ENCODE results near the gene DGLUCY.
A peak's percentile ranks its signal among the peaks of the same experiment; 100 is the strongest.

Gene DGLUCY

DNA sequence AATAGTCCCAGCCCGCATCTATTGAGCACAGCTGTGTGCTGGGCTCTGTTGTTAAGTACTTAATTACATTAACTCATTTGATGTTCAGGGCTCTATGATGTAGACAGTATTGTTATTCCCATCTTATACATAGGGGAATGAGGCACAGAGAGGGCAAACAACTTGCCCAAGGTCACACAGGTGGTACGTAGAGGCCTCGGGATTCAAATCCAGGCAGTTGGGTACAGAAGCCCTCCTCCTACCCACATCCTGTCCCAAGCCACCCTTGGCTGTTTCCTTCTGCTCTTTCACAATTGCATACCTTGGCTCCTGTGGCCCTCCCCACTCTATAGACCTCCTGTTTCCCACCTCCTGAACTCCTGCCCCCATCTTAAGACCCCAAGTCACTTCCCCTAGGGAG is 140.6 kb downstream of the DGLUCY start:
- CTCF ChIA-PET, result no interaction called here
- peak overlapping the region; percentile 87 for H3K27ac ChIP-seq
- no peak for DNase-seq (ENCODE audit: low spot score)
- POLR2A ChIA-PET (ENCODE audit: low non-redundant PET), result no interaction called here
- TF ChIP-seq, protein P1, sequence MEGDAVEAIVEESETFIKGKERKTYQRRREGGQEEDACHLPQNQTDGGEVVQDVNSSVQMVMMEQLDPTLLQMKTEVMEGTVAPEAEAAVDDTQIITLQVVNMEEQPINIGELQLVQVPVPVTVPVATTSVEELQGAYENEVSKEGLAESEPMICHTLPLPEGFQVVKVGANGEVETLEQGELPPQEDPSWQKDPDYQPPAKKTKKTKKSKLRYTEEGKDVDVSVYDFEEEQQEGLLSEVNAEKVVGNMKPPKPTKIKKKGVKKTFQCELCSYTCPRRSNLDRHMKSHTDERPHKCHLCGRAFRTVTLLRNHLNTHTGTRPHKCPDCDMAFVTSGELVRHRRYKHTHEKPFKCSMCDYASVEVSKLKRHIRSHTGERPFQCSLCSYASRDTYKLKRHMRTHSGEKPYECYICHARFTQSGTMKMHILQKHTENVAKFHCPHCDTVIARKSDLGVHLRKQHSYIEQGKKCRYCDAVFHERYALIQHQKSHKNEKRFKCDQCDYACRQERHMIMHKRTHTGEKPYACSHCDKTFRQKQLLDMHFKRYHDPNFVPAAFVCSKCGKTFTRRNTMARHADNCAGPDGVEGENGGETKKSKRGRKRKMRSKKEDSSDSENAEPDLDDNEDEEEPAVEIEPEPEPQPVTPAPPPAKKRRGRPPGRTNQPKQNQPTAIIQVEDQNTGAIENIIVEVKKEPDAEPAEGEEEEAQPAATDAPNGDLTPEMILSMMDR (conservative IDR thresholded peaks at IDR 0.05; ENCODE audit: low read depth), result no peak

DNA sequence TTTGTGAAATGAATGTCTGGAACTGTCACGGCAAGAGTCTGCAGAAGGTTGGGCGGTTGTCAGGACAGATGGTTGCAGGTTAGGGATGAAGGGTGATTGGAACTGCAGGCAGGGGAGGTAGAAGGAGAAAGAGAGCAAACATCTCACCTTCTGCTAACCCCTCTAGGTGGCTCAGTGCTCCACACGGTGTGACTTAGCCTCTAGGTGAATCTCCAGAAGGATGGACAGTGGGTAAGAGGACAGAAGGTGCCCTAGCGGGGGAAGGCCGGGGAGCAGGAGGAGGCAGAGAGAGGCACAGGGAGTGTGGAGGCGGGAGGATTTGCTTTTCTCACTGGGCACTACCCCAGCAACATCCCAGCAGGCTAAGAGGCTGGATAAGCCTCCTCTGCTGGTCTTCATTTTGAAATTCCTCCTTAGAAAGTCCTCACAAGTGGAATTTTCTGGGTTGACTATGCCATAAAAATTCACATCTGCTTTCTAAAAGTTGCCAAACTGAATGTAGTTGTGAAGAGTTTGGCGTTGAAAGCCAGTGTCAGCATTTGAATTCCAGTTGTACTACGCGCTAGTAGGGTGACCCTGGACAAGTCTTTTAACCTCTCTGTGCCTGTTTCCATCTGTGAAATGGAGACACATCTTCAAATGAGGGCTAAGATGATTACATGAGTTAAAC is 141.3 kb downstream of the DGLUCY start:
- TF ChIP-seq, protein P1 (conservative IDR thresholded peaks at IDR 0.05; ENCODE audit: low read depth), result no peak
- ChIA-PET CTCF (interaction anchor here (0.7 kb wide), 1 partner anchor 54 kb away, joined by 4 read pairs; no protein-coding TSS in a partner anchor), POLR2A (ENCODE audit: low non-redundant PET) (no interaction called here)
- no peak for DNase-seq (ENCODE audit: low spot score)
- H3K27ac ChIP-seq, result peak overlapping the region; percentile 87

DNA sequence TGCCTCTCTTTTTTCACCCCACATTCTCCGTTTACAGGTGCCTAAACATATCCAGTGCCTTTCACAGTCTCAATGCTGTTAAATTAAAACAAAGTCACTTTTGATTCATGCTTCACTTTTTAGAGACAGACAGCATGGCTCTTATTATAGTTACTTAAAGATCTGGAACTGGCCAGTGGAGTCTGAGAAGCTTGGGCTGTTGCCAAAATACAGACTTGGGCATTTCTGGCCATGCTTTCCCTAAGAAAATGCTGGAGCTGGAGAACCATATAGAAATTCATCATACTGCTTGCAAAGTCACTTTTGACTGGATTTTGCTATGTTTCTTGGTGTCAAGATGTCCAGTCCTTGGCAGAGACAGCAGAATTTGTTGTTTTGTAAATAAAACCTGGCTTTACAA is 142.8 kb downstream of the DGLUCY start:
- TF ChIP-seq, protein P1 (conservative IDR thresholded peaks at IDR 0.05; ENCODE audit: low read depth), result no peak
- ChIA-PET POLR2A (ENCODE audit: low non-redundant PET) (interaction anchor here (0.6 kb wide), 1 partner anchor 41 kb away, joined by 3 read pairs; no protein-coding TSS in a partner anchor), CTCF (interaction anchor here (0.6 to 1.1 kb wide), 2 partner anchors 79 to 1250 kb away, joined by 3 read pairs; no protein-coding TSS in a partner anchor)

DNA sequence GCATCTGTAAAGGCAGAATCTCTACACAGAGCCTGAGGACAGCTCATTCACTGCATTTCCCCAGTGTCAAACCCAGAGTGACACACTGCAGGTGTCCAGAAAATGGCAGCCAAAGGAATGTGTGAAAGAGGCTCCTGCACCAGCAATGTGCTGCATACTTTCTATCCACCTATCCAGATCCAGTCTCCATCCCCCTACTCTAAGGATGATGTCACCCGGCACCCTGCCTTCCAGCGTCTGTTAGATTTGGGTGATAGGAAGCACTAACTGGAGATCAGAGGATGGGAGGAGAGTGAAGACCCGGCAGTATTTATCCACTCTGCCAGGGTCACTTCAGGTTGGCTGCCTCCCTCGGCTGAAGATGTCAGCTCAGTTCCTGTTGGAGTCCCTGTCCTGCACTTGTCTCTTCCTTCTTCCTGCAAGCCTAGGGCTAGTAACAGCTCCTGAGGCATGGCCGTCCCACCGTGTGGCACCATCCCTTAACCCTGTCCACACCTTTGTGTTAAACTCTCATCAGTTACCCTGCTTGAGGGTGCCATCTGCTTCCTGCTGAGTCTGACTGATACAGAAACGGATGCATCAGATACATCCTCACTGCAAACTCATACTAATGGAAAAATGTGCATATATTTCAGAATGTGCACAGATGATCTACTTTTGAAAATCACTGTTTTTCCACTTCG is 143.6 kb downstream of the DGLUCY start:
- TF ChIP-seq, protein P1 (conservative IDR thresholded peaks at IDR 0.05; ENCODE audit: low read depth), result no peak
- POLR2A ChIA-PET (ENCODE audit: low non-redundant PET), result interaction anchor here (0.6 kb wide), 1 partner anchor 41 kb away, joined by 3 read pairs; no protein-coding TSS in a partner anchor
- CTCF ChIA-PET, result interaction anchor here (1.1 kb wide), 1 partner anchor 80 kb away, joined by 3 read pairs; no protein-coding TSS in a partner anchor
- DNase-seq (ENCODE audit: low spot score), result no peak
- H3K27ac ChIP-seq, result peak overlapping the region; percentile 100

More for the DNA sequence above, 142.8 kb downstream of the DGLUCY start:
- H3K27ac ChIP-seq, result peak overlapping the region; percentile 100
- DNase-seq (ENCODE audit: low spot score), result no peak

DNA sequence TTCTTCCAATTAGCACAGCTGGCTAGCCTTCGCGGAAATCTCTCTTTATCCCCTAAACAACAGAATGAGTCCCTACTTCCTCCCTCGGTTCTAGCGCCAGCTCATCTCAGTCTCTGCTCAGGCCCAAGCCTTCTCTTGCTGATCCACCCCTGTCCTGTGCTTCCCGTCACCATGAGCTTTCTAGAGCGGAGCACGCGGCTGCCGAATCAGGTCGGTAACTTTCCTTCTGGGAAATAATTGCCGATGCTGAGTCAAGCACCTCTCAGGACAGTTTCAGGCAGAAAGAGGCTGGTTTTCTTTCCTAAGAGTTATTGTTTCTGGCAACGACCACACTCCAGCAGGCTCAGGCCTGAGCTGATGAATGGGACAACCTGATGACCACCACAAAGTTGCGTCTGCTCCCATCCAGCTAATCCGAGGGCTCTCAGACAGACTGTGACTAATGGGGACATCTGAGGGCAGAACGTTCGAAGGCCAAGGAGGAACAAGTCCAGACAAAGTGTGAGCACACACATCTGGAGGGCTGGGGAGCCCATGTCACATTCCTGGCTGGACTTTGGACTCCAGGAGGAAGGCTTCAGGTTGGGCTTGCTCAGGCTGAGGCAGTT is 144.2 kb downstream of the DGLUCY start:
- peak overlapping the region; percentile 100 for H3K27ac ChIP-seq
- ChIA-PET POLR2A (ENCODE audit: low non-redundant PET) (no interaction called here), CTCF (interaction anchor here (0.7 to 1.1 kb wide), 2 partner anchors 29 to 37 kb away, joined by 3 to 4 read pairs; no protein-coding TSS in a partner anchor)
- peak; percentile 75 for DNase-seq (ENCODE audit: low spot score)
- TF ChIP-seq, protein P1 (conservative IDR thresholded peaks at IDR 0.05; ENCODE audit: low read depth), result no peak

DNA sequence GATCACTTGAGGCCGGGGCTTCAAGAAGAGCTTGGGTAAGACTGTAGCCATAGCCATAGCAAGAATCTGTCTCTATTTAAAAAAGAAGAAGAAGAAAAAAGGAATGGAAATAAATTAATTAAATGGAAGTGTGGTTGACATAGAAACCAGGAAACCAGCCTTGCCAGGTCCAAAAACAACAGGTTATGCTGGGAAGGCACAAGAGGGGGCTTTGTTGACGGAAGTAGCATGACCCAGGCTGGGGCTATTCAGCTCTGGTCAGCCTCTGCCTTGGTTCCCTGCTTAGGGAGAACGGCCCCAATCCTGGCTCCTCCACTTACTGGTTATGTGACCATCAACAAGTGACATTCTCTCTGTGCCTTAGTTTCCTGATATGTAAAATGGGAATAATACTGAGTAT is 145.0 kb downstream of the DGLUCY start:
- TF ChIP-seq, protein P1 (conservative IDR thresholded peaks at IDR 0.05; ENCODE audit: low read depth), result no peak
- ChIA-PET CTCF (interaction anchor here (0.6 to 1.1 kb wide), 3 partner anchors 11 to 36 kb away, joined by 3 to 4 read pairs (median 3); no protein-coding TSS in a partner anchor), POLR2A (ENCODE audit: low non-redundant PET) (no interaction called here)
- peak overlapping the region; percentile 100 for H3K27ac ChIP-seq
- DNase-seq (ENCODE audit: low spot score), result no peak

Data from RWPE1 (cell line).